Thoracic aorta (tissue), 2 donors: ENCODE data around the gene MBD6. TPM values are rescaled to one million over a fixed set of nuclear protein-coding genes. Genes with fewer than 3 reads are reported as not detected.
"Not testable (repeated sequence)": the region's sequence is repeated elsewhere in the genome, so short reads cannot be mapped to it uniquely, and the experiment has no call there.

Experiments used
- ATAC-seq: fragments of 150-250 bp; one replicate; pipeline ENCODE4 v1.8.0; 2017; ENCODE audit warnings: low read depth; ENCODE audit not compliant: insufficient number of reproducible peaks, low FRiP score
- DNase-seq: peaks from one replicate; pipeline ENCODE4 v3.0.0-alpha.2; 2020; ENCODE audit warnings: low spot score
- H3K27ac ChIP-seq, 2 donors: fragments of 200-600 bp; sonication (generic); 1 replicate in 1 of 2; 2 replicates in 1 of 2; pipeline ENCODE4 v1.5.1; 2016; ENCODE audit warnings: mild to moderate bottlenecking in 2 of 2, moderate library complexity in 2 of 2
- H3K27me3 ChIP-seq: fragments of 200-600 bp; sonication (generic); replicated peaks from 2 replicates; pipeline ENCODE4 v1.6.0; 2016; ENCODE audit warnings: mild to moderate bottlenecking; ENCODE audit not compliant: insufficient read depth
- H3K36me3 ChIP-seq: fragments of 200-600 bp; sonication (generic); one replicate; pipeline ENCODE4 v1.5.1; 2016
- H3K4me1 ChIP-seq, 2 donors: fragments of 200-600 bp; sonication (generic); 1 replicate in 1 of 2; 2 replicates in 1 of 2; pipeline versions ENCODE4 v1.5.1 to v1.6.0; 2016; ENCODE audit warnings: low read depth in 2 of 2, mild to moderate bottlenecking in 1 of 2; ENCODE audit not compliant: control insufficient read depth in 1 of 2
- H3K4me3 ChIP-seq: fragments of 200-600 bp; sonication (generic); 2 replicates; pipeline ENCODE4 v1.5.1; 2016; ENCODE audit warnings: mild to moderate bottlenecking
- H3K9me3 ChIP-seq: fragments of 200-600 bp; sonication (generic); 2 replicates; pipeline ENCODE4 v1.5.1; 2016
- CTCF ChIP-seq: fragments of 200-600 bp; sonication (generic); IDR thresholded peaks from one replicate; pipeline ENCODE4 v1.5.1; 2019; ENCODE audit warnings: antibody characterized with exemption
- total RNA-seq, 2 donors: library from RNA; depleted of rRNA; stranded (reverse); fragments of >200 nt; gene quantifications; one replicate each; pipeline versions ENCODE4 v1.1.0 to v1.2.3, GENCODE V29; 2016

MBD6 gene
- total RNA-seq, 2 donors from 2014 or later, result 39.2 to 54.3 TPM

- Histone ChIP-seq H3K4me3 (no peak overlapping the region), H3K27me3 (no peaks in the 10 kb centered on the region), H3K4me1 (no peaks in the 10 kb centered on the region), H3K27ac (no peak overlapping the region), H3K9me3 (no peaks in the 10 kb centered on the region), H3K36me3 (peaks cover 58% of the 10 kb centered on the region)
- ATAC-seq (no peak), DNase-seq (no peak)
- TF ChIP-seq CTCF, result no peak
Measured at GRCh38 chr12:57511588-57512325, 10.9 kb upstream of the MBD6 start.

GRCh38 chr12:57512665-57513064 is 10.0 kb upstream of the MBD6 start:
- no peak for TF ChIP-seq CTCF
- H3K36me3 ChIP-seq, result peaks cover 64% of the 10 kb centered on the region
- H3K27ac ChIP-seq, result no peak overlapping the region
- no peak for ATAC-seq
- peaks cover 3 to 7% of the 10 kb centered on the region in 2 donors for H3K4me1 ChIP-seq
- H3K9me3 ChIP-seq, result no peaks in the 10 kb centered on the region
- no peak for DNase-seq
- H3K27me3 ChIP-seq, result no peaks in the 10 kb centered on the region
- H3K4me3 ChIP-seq, result no peak overlapping the region

GRCh38 chr12:57513266-57513665 is 9.4 kb upstream of the MBD6 start:
- no peaks in the 10 kb centered on the region for H3K9me3 ChIP-seq
- H3K27ac ChIP-seq, result no peak overlapping the region
- peaks cover 9 to 13% of the 10 kb centered on the region in 2 donors for H3K4me1 ChIP-seq
- no peak overlapping the region for H3K4me3 ChIP-seq
- peaks cover 64% of the 10 kb centered on the region for H3K36me3 ChIP-seq
- DNase-seq, result no peak
- no peaks in the 10 kb centered on the region for H3K27me3 ChIP-seq
- ATAC-seq, result no peak
- TF ChIP-seq CTCF, result no peak

- not testable (repeated sequence) for H3K27me3 ChIP-seq, H3K4me3 ChIP-seq, DNase-seq, ATAC-seq, H3K9me3 ChIP-seq, H3K27ac ChIP-seq
- peaks cover 64% of the 10 kb centered on the region for H3K36me3 ChIP-seq
- peaks cover 14 to 17% of the 10 kb centered on the region in 2 donors for H3K4me1 ChIP-seq
Measured at GRCh38 chr12:57513677-57514076, 8.9 kb upstream of the MBD6 start.

- H3K9me3 ChIP-seq, H3K27ac ChIP-seq, H3K27me3 ChIP-seq, H3K4me3 ChIP-seq, ATAC-seq, DNase-seq: not testable (repeated sequence)
- Histone ChIP-seq H3K4me1 (peaks cover 19 to 23% of the 10 kb centered on the region in 2 donors), H3K36me3 (peaks cover 61% of the 10 kb centered on the region)
Measured at GRCh38 chr12:57514246-57514645, 8.4 kb upstream of the MBD6 start.

GRCh38 chr12:57514720-57515407 is 7.8 kb upstream of the MBD6 start:
- H3K27me3 ChIP-seq, result no peaks in the 10 kb centered on the region
- H3K4me1 ChIP-seq, result peaks cover 22 to 25% of the 10 kb centered on the region in 2 donors
- ATAC-seq (no peak), DNase-seq (no peak)
- no peak for TF ChIP-seq CTCF
- no peak overlapping the region for H3K27ac ChIP-seq
- H3K36me3 ChIP-seq, result peaks cover 55% of the 10 kb centered on the region
- H3K4me3 ChIP-seq, result no peak overlapping the region
- H3K9me3 ChIP-seq, result no peaks in the 10 kb centered on the region
